B cell (primary cell): ENCODE data around the gene KPNB1. TPM values are rescaled to one million over a fixed set of nuclear protein-coding genes. Genes with fewer than 3 reads are reported as not detected.

Source experiments
- ATAC-seq: fragments of 200-7000 bp; cut with Tn5 transposase; one replicate; pipeline ENCODE4 v1.10.0; 2021; ENCODE audit warnings: low read depth, mild to moderate bottlenecking, moderate number of reproducible peaks, moderate library complexity
- CTCF ChIA-PET: fragments of 350-600 bp; sonication (Branson Sonifier 250); formaldehyde crosslinking; loops from one replicate; lab custom pipeline; 2021; ENCODE audit warnings: antibody characterized with exemption, inconsistent platforms; lab: Charles Lee
- POLR2A ChIA-PET: fragments of 350-600 bp; sonication (Branson Sonifier 250); formaldehyde crosslinking; loops from one replicate; lab custom pipeline; 2021; ENCODE audit warnings: antibody characterized with exemption; lab: Charles Lee
- DNase-seq: peaks from one replicate; pipeline ENCODE4 v3.0.0; 2013
- H2AFZ ChIP-seq: 2 replicates; pipeline ENCODE4 v1.6.1; 2012; ENCODE audit warnings: mild to moderate bottlenecking, low read depth, low read length; ENCODE audit not compliant: insufficient read depth, poor library complexity, severe bottlenecking
- H3K27ac ChIP-seq, 2 donors: 1 replicate in 1 of 2; 2 replicates in 1 of 2; pipeline ENCODE4 v1.5.1; 2012 to 2013; ENCODE audit warnings: low read length in 2 of 2, mild to moderate bottlenecking in 2 of 2, moderate library complexity in 1 of 2
- H3K27me3 ChIP-seq, 4 experiments: fragments of 200-600 bp in 1 of 4; sonication (generic) in 1 of 4; replicated peaks in 1 of 4; 1 replicate in 2 of 4; 2 replicates in 2 of 4; pipeline versions ENCODE4 v1.6.1 to v1.7.0; 2013 to 2016; ENCODE audit warnings: low read length in 3 of 4, mild to moderate bottlenecking in 2 of 4, mixed read lengths in 1 of 4, moderate library complexity in 1 of 4; ENCODE audit not compliant: insufficient read depth in 4 of 4, control insufficient read depth in 3 of 4; ENCODE audit errors: control extremely low read depth in 1 of 4
- H3K36me3 ChIP-seq, 2 experiments: replicated peaks in 1 of 2; 1 replicate in 1 of 2; 2 replicates in 1 of 2; pipeline versions ENCODE4 v1.6.1 to v1.7.1; 2013; ENCODE audit warnings: low read length in 1 of 2; ENCODE audit not compliant: insufficient read depth in 2 of 2, control insufficient read depth in 1 of 2; ENCODE audit errors: control extremely low read depth in 1 of 2, extremely low read depth in 1 of 2
- H3K4me1 ChIP-seq, 2 donors: fragments of 200-600 bp in 1 of 2; sonication (generic) in 1 of 2; 1 replicate in 1 of 2; 2 replicates in 1 of 2; pipeline versions ENCODE4 v1.5.1 to v1.6.1; 2013 to 2017; ENCODE audit warnings: low read length in 2 of 2; ENCODE audit not compliant: control insufficient read depth in 2 of 2, insufficient read depth in 2 of 2
- H3K4me2 ChIP-seq: replicated peaks from 2 replicates; pipeline ENCODE3; 2012; ENCODE audit warnings: mild to moderate bottlenecking, low read depth, low read length; ENCODE audit not compliant: poor library complexity, severe bottlenecking
- H3K4me3 ChIP-seq, 5 experiments: fragments of 200-600 bp in 1 of 5; sonication (generic) in 1 of 5; 1 replicate in 3 of 5; 2 replicates in 2 of 5; pipeline versions ENCODE4 v1.5.1 to v1.7.0; 2011 to 2016; ENCODE audit warnings: low read length in 4 of 5, mild to moderate bottlenecking in 4 of 5, low read depth in 2 of 5, control low read depth in 1 of 5, moderate library complexity in 1 of 5; ENCODE audit not compliant: insufficient read depth in 1 of 5; ENCODE audit errors: control extremely low read depth in 1 of 5, extremely low read depth in 1 of 5
- H3K79me2 ChIP-seq: fragments of 200-600 bp; sonication (generic); one replicate; pipeline ENCODE4 v1.6.0; 2016; ENCODE audit warnings: low read length; ENCODE audit not compliant: control insufficient read depth, insufficient read depth
- H3K9ac ChIP-seq: fragments of 200-600 bp; sonication (generic); 2 replicates; pipeline ENCODE4 v1.6.1; 2017; ENCODE audit warnings: mild to moderate bottlenecking, low read length, moderate library complexity
- H3K9me3 ChIP-seq, 3 donors: one replicate each; pipeline versions ENCODE4 v1.6.1 to v1.7.1; 2013; ENCODE audit warnings: low read length in 2 of 3; ENCODE audit not compliant: control insufficient read depth in 2 of 3, insufficient read depth in 1 of 3; ENCODE audit errors: control extremely low read depth in 1 of 3
- H4K20me1 ChIP-seq: 2 replicates; pipeline ENCODE4 v1.6.0; 2012; ENCODE audit warnings: mild to moderate bottlenecking, low read length; ENCODE audit not compliant: insufficient read depth, control insufficient read depth, poor library complexity, severe bottlenecking
- H3K27ac Mint-ChIP-seq: one replicate; pipeline ENCODE4 v1.8.0; 2021; ENCODE audit warnings: mixed read lengths
- H3K27me3 Mint-ChIP-seq: one replicate; pipeline ENCODE4 v1.8.0; 2021; ENCODE audit warnings: mixed read lengths
- H3K4me1 Mint-ChIP-seq: one replicate; pipeline ENCODE4 v1.8.0; 2021; ENCODE audit warnings: mixed read lengths
- H3K4me3 Mint-ChIP-seq: one replicate; pipeline ENCODE4 v1.8.0; 2021; ENCODE audit warnings: mixed read lengths
- H3K9me3 Mint-ChIP-seq: one replicate; pipeline ENCODE4 v1.8.0; 2022; ENCODE audit warnings: mixed read lengths; ENCODE audit not compliant: insufficient read depth
- EZH2 ChIP-seq: IDR thresholded peaks from 2 replicates; pipeline ENCODE4 v1.6.1; 2012; ENCODE audit warnings: borderline replicate concordance, low read depth, mild to moderate bottlenecking, moderate library complexity, low read length; ENCODE audit not compliant: insufficient read depth, poor library complexity, severe bottlenecking
- WGBS: methylation state at CpG from one replicate; pipeline ENCODE4 v1.1.5; 2013; ENCODE audit warnings: missing lambda C conversion rate; ENCODE audit not compliant: insufficient coverage; 5-methylcytosine and 5-hydroxymethylcytosine counted together
- intact Hi-C: fragments of 100-400 bp; cut with micrococcal nuclease; formaldehyde crosslinking; loops from one replicate; pipeline ENCODE4 v1.10.0; 2022
- polyA plus RNA-seq: library from polyadenylated mRNA; depleted of rRNA; stranded (reverse); fragments of >200 nt; gene quantifications from 2 replicates; pipeline ENCODE4 v1.2.3, GENCODE V29; 2012
- total RNA-seq, 2 donors: library from RNA; stranded (reverse); fragments of 120-200 nt in 1 of 2; gene quantifications; 1 replicate in 1 of 2; 2 replicates in 1 of 2; pipeline versions ENCODE4 v1.2.3 to v1.2.4, GENCODE V29; 2013 to 2022
- TF ChIP-seq, protein P1 (sequence below): fragments of 200-600 bp; IDR thresholded peaks from one replicate; pipeline ENCODE4 v1.8.0; 2022; ENCODE audit warnings: antibody characterized with exemption, mild to moderate bottlenecking

KPNB1 gene
- total and polyA plus RNA-seq, 2 donors (not counting 1 experiment from before 2014, with no cell fraction given), result 60.6 to 278 TPM

DNA sequence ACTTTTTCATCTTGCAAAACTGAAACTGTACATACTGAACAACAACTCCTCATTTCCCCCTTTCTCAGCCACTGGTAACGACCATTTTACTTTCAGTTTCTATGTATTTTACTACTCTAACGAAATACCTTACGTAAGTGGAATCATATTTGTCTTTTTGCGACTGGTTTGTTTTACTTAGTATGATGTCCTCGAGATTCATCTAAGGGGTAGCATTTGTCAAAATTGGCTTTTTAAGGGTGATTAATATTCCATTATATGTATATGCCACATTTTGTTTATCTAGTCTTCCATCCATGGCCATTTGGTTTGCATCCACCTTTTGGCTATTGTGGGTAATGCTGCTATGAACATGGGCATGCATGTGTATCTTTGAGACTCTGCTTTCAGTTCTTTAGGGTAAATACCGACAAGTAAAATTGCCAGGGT lies 10.4 kb downstream of the KPNB1 start:
- H3K27me3 Mint-ChIP-seq, result no peaks in the 10 kb centered on the region
- POLR2A ChIA-PET, result interaction anchor here (1.6 kb wide), 1 partner anchor 9 kb away, joined by 6 read pairs; no protein-coding TSS in a partner anchor
- TF ChIP-seq, protein P1, sequence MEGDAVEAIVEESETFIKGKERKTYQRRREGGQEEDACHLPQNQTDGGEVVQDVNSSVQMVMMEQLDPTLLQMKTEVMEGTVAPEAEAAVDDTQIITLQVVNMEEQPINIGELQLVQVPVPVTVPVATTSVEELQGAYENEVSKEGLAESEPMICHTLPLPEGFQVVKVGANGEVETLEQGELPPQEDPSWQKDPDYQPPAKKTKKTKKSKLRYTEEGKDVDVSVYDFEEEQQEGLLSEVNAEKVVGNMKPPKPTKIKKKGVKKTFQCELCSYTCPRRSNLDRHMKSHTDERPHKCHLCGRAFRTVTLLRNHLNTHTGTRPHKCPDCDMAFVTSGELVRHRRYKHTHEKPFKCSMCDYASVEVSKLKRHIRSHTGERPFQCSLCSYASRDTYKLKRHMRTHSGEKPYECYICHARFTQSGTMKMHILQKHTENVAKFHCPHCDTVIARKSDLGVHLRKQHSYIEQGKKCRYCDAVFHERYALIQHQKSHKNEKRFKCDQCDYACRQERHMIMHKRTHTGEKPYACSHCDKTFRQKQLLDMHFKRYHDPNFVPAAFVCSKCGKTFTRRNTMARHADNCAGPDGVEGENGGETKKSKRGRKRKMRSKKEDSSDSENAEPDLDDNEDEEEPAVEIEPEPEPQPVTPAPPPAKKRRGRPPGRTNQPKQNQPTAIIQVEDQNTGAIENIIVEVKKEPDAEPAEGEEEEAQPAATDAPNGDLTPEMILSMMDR, result peak; percentile 66
- TF ChIP-seq EZH2, result no peak
- peak overlapping the region; percentile 78 for H3K4me3 Mint-ChIP-seq
- peak overlapping the region; percentile 57 for H2AFZ ChIP-seq
- H3K4me1 Mint-ChIP-seq, result peaks cover 48% of the 10 kb centered on the region
- CTCF ChIA-PET, result interaction anchor here (1.3 kb wide), 1 partner anchor 11 kb away, joined by 4 read pairs; no protein-coding TSS in a partner anchor
- H3K9me3 Mint-ChIP-seq, result no peaks in the 10 kb centered on the region
- intact Hi-C loops, result loop anchor here (1.0 to 2.0 kb wide), 2 partner anchors 11 to 73 kb away; partner anchors contain the start of genes KPNB1 and TBX21
- ATAC-seq (peak; percentile 75), DNase-seq (peak; percentile 84)
- peak overlapping the region; percentile 86 for H3K27ac Mint-ChIP-seq
- WGBS, result 0% methylated on average over 1 of the region's 6 CpGs
- H3K4me1 ChIP-seq, result peaks cover 28 to 43% of the 10 kb centered on the region in 2 donors
- H3K79me2 ChIP-seq, result peaks cover 65% of the 10 kb centered on the region
- peak overlapping the region; percentile 9 to 80 (median 51) for H3K4me3 ChIP-seq
- peaks cover 13% of the 10 kb centered on the region for H4K20me1 ChIP-seq
- no peaks in the 10 kb centered on the region for H3K9me3 ChIP-seq
- H3K27me3 ChIP-seq, result no peaks in the 10 kb centered on the region
- peak overlapping the region; percentile 66 to 86 for H3K27ac ChIP-seq
- H3K4me2 ChIP-seq, result peak overlapping the region; percentile 77
- H3K9ac ChIP-seq, result peak overlapping the region; percentile 66
- peaks cover 13 to 68% of the 10 kb centered on the region in 2 experiments for H3K36me3 ChIP-seq
